Transverse colon (tissue), 4 donors: Measurements from ENCODE around the gene ZFAND6. TPM values are rescaled to one million over a fixed set of nuclear protein-coding genes. Genes with fewer than 3 reads are reported as not detected.
A peak's percentile ranks its signal among the peaks of the same experiment; 100 is the strongest.

ENCODE experiments used
- DNase-seq: peaks from one replicate; pipeline ENCODE4 v3.0.0-alpha.2; 2019
- H3K27ac ChIP-seq, 4 donors: fragments of 200-600 bp; sonication (generic); 2 replicates each; pipeline ENCODE4 v1.5.1; 2016 to 2018; ENCODE audit warnings: inconsistent platforms in 4 of 4
- H3K27me3 ChIP-seq: fragments of 200-600 bp; sonication (generic); 2 replicates; pipeline ENCODE4 v1.5.1; 2017; ENCODE audit warnings: inconsistent platforms
- H3K36me3 ChIP-seq, 4 donors: fragments of 200-600 bp; sonication (generic); 2 replicates each; pipeline ENCODE4 v1.5.1; 2017 to 2019; ENCODE audit warnings: inconsistent platforms in 4 of 4
- H3K4me1 ChIP-seq, 4 donors: fragments of 200-600 bp; sonication (generic); 2 replicates each; pipeline ENCODE4 v1.5.1; 2017 to 2020; ENCODE audit warnings: inconsistent platforms in 4 of 4
- H3K4me3 ChIP-seq, 4 donors: fragments of 200-600 bp; sonication (generic); 1 replicate in 1 of 4; 2 replicates in 3 of 4; pipeline versions ENCODE4 v1.5.1 to v1.6.1; 2017 to 2019; ENCODE audit warnings: inconsistent platforms in 4 of 4
- H3K9me3 ChIP-seq, 2 donors: fragments of 200-600 bp; sonication (generic); 2 replicates each; pipeline ENCODE4 v1.5.1; 2017 to 2019; ENCODE audit warnings: inconsistent platforms in 2 of 2
- EP300 ChIP-seq: sonication (generic); formaldehyde crosslinking; IDR thresholded peaks from one replicate; pipeline ENCODE4 v1.6.1; 2017; ENCODE audit warnings: antibody characterized with exemption, low read depth
- POLR2A ChIP-seq: fragments of 450-650 bp; IDR thresholded peaks from one replicate; pipeline ENCODE4 v1.6.1; 2016; ENCODE audit warnings: antibody characterized with exemption, mild to moderate bottlenecking, moderate library complexity
- POLR2AphosphoS5 ChIP-seq, 3 donors: sonication (generic); formaldehyde crosslinking; IDR thresholded peaks; one replicate each; pipeline ENCODE4 v1.6.1; 2016; ENCODE audit warnings: antibody characterized with exemption in 3 of 3
- WGBS, 2 donors: methylation state at CpG; one replicate each; pipeline ENCODE4 v1.1.5; 2018; ENCODE audit warnings: low coverage in 1 of 2; 5-methylcytosine and 5-hydroxymethylcytosine counted together
- in situ Hi-C, 4 donors: fragments of 200-750 bp; cut with MboI; loops; one replicate each; pipeline versions ENCODE4 v1.15.0 to v1.15.1; 2017; ENCODE audit warnings: low sequenced_read_pairs in 3 of 4, low pct_ligation_motif_present in 1 of 4, low pct_unique_long_range_greater_than_20kb in 1 of 4
- intact Hi-C: fragments of 100-400 bp; cut with DNase I; formaldehyde crosslinking; loops from one replicate; pipeline ENCODE4 v1.15.1; 2023; ENCODE audit warnings: low total_unique reads
- total RNA-seq, 4 donors: library from RNA; depleted of rRNA; stranded (reverse); fragments of >200 nt; gene quantifications; one replicate each; pipeline ENCODE4 v1.1.0, GENCODE V29; 2016
- TF ChIP-seq, protein P1 (sequence below), 5 experiments: fragments of 200-600 bp in 3 of 5; fragments of 450-650 bp in 2 of 5; sonication (generic) in 3 of 5; IDR thresholded peaks; 1 replicate in 2 of 5; 2 replicates in 3 of 5; pipeline ENCODE4 v1.5.1; 2016 to 2017; ENCODE audit warnings: antibody characterized with exemption in 5 of 5, inconsistent platforms in 3 of 5, mild to moderate bottlenecking in 2 of 5, moderate library complexity in 1 of 5

The ZFAND6 gene
- total RNA-seq, 4 donors from 2014 or later: 86.7 to 195 (median 117) TPM

DNA sequence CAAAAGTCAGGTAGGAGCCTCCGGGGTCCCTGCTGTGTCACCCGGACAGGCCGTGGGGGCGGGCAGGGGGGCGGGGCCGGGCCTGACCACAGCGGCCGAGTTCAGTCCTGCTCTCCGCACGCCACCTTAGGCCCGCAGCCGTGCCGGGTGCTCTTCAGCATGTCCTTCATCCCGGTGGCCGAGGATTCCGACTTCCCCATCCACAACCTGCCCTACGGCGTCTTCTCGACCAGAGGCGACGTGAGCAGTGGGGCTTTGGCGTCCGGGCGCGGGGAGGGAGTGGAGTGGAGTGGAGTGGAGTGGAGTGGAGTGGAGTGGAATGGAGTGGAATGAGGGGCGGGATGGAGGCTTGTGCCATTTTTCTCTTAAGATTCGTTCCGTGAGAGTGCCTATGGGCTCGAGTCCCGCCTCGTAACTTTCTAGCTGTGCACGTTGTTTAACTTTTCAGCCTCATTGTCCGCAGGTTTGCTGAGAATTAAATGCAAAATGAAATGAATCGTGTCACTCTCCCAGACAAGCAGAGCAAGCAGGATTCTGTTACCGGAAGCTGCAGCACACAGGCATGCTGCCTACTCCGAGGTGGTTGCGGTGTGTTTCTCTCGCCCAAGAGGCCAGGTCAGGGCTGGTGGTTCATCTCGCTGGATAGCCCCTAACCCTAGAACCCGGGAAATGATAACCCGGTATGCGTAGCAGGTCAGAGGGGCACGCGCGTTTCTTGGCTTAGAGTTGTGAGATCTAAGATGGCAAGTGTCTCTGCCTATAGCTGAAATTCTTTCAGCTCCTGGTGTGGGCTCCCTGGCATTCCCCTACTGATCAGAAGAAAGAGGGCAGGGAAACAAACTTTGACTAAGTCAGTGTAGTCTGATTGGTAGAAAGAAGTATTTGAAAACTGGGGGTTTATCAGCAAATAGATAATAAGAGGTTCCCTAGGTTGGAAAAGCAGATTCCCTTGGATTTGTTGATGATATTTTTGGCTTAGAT lies 93.7 kb downstream of the ZFAND6 start, which contains the start of gene FAH:
TSS of gene FAH (plus strand) at position 104 of the 981 bp plus-strand sequence. CDS start at position 160, 56 bp downstream.
- in situ Hi-C loops: loop anchor here in 3 of 4 donors (25.0 kb wide), 2 partner anchors 91 to 266 kb away; partner anchors contain the start of genes MTHFS (in 2 of the 3) and ZFAND6 (in 2 of the 3)
- H3K4me1 ChIP-seq: peaks cover 0 to 14% (median 8%) of the 10 kb centered on the region in 4 donors
- WGBS, 2 donors: 0 to 3% methylated on average over 4 to 38 of the region's 45 CpGs

DNA sequence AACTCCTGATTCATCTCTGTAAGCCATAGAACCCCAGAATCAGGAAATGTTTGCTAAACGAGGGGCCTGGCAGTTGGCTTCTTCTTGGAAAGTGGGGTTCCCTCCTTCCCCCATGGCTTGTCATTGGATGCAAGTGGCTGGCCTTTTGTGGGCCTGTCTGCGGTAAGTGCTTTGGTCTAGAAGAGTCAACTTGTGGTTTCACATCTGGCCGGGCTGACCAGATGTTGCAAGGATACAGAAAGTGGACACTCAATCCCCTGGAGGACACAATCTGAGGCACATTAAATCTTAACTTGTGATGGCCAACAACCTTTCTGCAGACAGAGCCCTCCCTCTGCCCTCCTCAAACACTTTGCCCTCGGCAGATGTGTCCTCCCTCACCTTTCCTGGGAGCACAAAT lies 94.4 kb downstream of the ZFAND6 start:
- peak overlapping the region in 3 of 4 donors; percentile 75 to 80 (median 79) for H3K27ac ChIP-seq
- no peak for DNase-seq
- peak overlapping the region in 1 of 4 donors; percentile 60 for H3K4me3 ChIP-seq
- no peak for TF ChIP-seq POLR2AphosphoS5 (IDR thresholded peaks at IDR 0.05)
- TF ChIP-seq, protein P1, sequence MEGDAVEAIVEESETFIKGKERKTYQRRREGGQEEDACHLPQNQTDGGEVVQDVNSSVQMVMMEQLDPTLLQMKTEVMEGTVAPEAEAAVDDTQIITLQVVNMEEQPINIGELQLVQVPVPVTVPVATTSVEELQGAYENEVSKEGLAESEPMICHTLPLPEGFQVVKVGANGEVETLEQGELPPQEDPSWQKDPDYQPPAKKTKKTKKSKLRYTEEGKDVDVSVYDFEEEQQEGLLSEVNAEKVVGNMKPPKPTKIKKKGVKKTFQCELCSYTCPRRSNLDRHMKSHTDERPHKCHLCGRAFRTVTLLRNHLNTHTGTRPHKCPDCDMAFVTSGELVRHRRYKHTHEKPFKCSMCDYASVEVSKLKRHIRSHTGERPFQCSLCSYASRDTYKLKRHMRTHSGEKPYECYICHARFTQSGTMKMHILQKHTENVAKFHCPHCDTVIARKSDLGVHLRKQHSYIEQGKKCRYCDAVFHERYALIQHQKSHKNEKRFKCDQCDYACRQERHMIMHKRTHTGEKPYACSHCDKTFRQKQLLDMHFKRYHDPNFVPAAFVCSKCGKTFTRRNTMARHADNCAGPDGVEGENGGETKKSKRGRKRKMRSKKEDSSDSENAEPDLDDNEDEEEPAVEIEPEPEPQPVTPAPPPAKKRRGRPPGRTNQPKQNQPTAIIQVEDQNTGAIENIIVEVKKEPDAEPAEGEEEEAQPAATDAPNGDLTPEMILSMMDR (IDR thresholded peaks at IDR 0.05): no peak
- no peak for TF ChIP-seq EP300
- no peak for TF ChIP-seq POLR2A
- intact Hi-C loops: loop anchor here (10.0 kb wide), 1 partner anchor 89 kb away; no protein-coding TSS in a partner anchor
- 68 to 79% methylated on average over 3 to 4 of the region's 4 CpGs for WGBS, 2 donors
- peaks cover 0 to 14% (median 8%) of the 10 kb centered on the region in 4 donors for H3K4me1 ChIP-seq
- H3K27me3 ChIP-seq: no peaks in the 10 kb centered on the region
- H3K36me3 ChIP-seq: no peaks in the 10 kb centered on the region
- H3K9me3 ChIP-seq: no peaks in the 10 kb centered on the region
- in situ Hi-C loops: loop anchor here in 3 of 4 donors (25.0 kb wide), 2 partner anchors 92 to 267 kb away; partner anchors contain the start of genes MTHFS (in 2 of the 3) and ZFAND6 (in 2 of the 3)

More for the DNA sequence above, 93.7 kb downstream of the ZFAND6 start, which contains the start of gene FAH:
- H3K4me3 ChIP-seq: peak within 1 kb of the TSS; percentile 35 to 61 (median 52)
- no peaks in the 10 kb centered on the region for H3K36me3 ChIP-seq
- H3K9me3 ChIP-seq: no peaks in the 10 kb centered on the region
- intact Hi-C loops: loop anchor here (10.0 kb wide), 1 partner anchor 88 kb away; no protein-coding TSS in a partner anchor
- DNase-seq: peak; percentile 36
- TF ChIP-seq EP300: no peak
- peak; percentile 36 for TF ChIP-seq POLR2A
- peak in 1 of 3 donors; percentile 71 for TF ChIP-seq POLR2AphosphoS5 (IDR thresholded peaks at IDR 0.05)
- TF ChIP-seq, protein P1 (IDR thresholded peaks at IDR 0.05): no peak
- H3K27ac ChIP-seq: peak within 1 kb of the TSS; percentile 76 to 84 (median 80)
- H3K27me3 ChIP-seq: no peaks in the 10 kb centered on the region

DNA sequence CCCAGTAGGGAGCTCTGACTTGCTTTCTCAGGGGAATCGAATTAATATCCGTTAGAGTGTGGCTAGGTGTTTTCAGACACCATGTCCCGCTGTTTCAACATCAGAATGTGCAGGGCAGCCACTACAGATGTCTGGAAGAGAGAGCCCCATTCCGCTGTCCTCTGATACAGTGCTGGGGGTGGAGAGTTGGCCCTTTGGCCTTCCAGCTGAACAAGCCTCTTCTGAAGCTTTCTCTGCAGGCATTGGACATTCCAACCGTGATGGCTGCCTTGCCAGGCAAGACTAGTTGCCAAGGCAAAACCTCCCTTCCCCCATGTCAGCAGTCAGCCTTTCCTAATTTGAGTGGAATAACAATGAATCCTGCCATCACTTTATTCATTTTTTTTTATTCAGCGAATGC lies 94.9 kb downstream of the ZFAND6 start:
- H3K9me3 ChIP-seq: no peaks in the 10 kb centered on the region
- peaks cover 0 to 14% (median 8%) of the 10 kb centered on the region in 4 donors for H3K4me1 ChIP-seq
- H3K36me3 ChIP-seq: no peaks in the 10 kb centered on the region
- 90 to 93% methylated on average over 2 to 6 of the region's 6 CpGs for WGBS, 2 donors
- in situ Hi-C loops (loop anchor here in 3 of 4 donors (25.0 kb wide), 2 partner anchors 92 to 267 kb away; partner anchors contain the start of genes MTHFS (in 2 of the 3) and ZFAND6 (in 2 of the 3)), intact Hi-C loops (loop anchor here (10.0 kb wide), 1 partner anchor 90 kb away; no protein-coding TSS in a partner anchor)
- H3K27me3 ChIP-seq: no peaks in the 10 kb centered on the region
- DNase-seq: no peak
- TF ChIP-seq, protein P1 (IDR thresholded peaks at IDR 0.05): no peak
- no peak for TF ChIP-seq POLR2AphosphoS5 (IDR thresholded peaks at IDR 0.05)
- TF ChIP-seq EP300: no peak
- no peak for TF ChIP-seq POLR2A
- no peak overlapping the region for H3K4me3 ChIP-seq
- no peak overlapping the region for H3K27ac ChIP-seq
